NB4 (cell line): ENCODE data around the gene CAMTA1.

ENCODE experiments used
- DNase-seq: peaks from one replicate; pipeline ENCODE4 v3.0.0; 2010; ENCODE audit warnings: low read depth
- H3K4me3 ChIP-seq: one replicate; pipeline ENCODE4 v1.5.1; 2011; ENCODE audit warnings: mild to moderate bottlenecking, low read depth, low read length, moderate library complexity
- CTCF ChIP-seq: IDR thresholded peaks from one replicate; pipeline ENCODE4 v1.5.1; 2012; ENCODE audit warnings: low read depth, low read length
- MAX ChIP-seq: IDR thresholded peaks from 2 replicates; pipeline ENCODE4 v1.6.1; 2011; ENCODE audit warnings: low read depth, low read length
- MYC ChIP-seq: IDR thresholded peaks from 2 replicates; pipeline ENCODE4 v1.6.1; 2011; ENCODE audit warnings: low read depth, low read length
- POLR2A ChIP-seq: IDR thresholded peaks from 2 replicates; pipeline ENCODE4 v1.6.1; 2011; ENCODE audit warnings: mild to moderate bottlenecking; ENCODE audit not compliant: insufficient read length; ENCODE audit errors: extremely low read depth

CAMTA1 gene

GRCh38 chr1:7483634-7484383, 698.6 kb downstream of the CAMTA1 start:
- H3K4me3 ChIP-seq = no peak overlapping the region
- DNase-seq = no peak
- no peak for TF ChIP-seq MAX
- TF ChIP-seq CTCF = no peak
- no peak for TF ChIP-seq POLR2A
- TF ChIP-seq MYC = no peak

GRCh38 chr1:7485086-7485780, 700.0 kb downstream of the CAMTA1 start:
- no peak for DNase-seq
- H3K4me3 ChIP-seq = no peak overlapping the region
- no peak for TF ChIP-seq CTCF
- TF ChIP-seq MYC = no peak
- no peak for TF ChIP-seq MAX
- TF ChIP-seq POLR2A = no peak

GRCh38 chr1:7485826-7486225, 700.6 kb downstream of the CAMTA1 start:
- DNase-seq = no peak
- no peak overlapping the region for H3K4me3 ChIP-seq
- TF ChIP-seq MYC = no peak
- TF ChIP-seq POLR2A = no peak
- TF ChIP-seq CTCF = no peak
- TF ChIP-seq MAX = no peak

GRCh38 chr1:7487766-7488474, 702.7 kb downstream of the CAMTA1 start:
- DNase-seq = no peak
- TF ChIP-seq MAX = no peak
- no peak for TF ChIP-seq CTCF
- no peak for TF ChIP-seq POLR2A
- no peak for TF ChIP-seq MYC
- H3K4me3 ChIP-seq = no peak overlapping the region

- DNase-seq = no peak
- TF ChIP-seq MYC = no peak
- TF ChIP-seq POLR2A = no peak
- TF ChIP-seq CTCF = no peak
- no peak for TF ChIP-seq MAX
- H3K4me3 ChIP-seq = no peak overlapping the region
Measured at GRCh38 chr1:7488475-7488842, 703.2 kb downstream of the CAMTA1 start.
